HCT116 (cell line): ENCODE results near the gene ZBTB20. TPM values are rescaled to one million over a fixed set of nuclear protein-coding genes. Genes with fewer than 3 reads are reported as not detected.

ENCODE experiments used
- ATAC-seq: fragments of 200-7000 bp; cut with Tn5 transposase; 2 replicates; pipeline ENCODE4 v1.9.1; 2020; ENCODE audit warnings: mild to moderate bottlenecking, moderate library complexity
- BruUV-seq: library from RNA; stranded (reverse); fragments of 400-500 nt; replicated peaks from 2 replicates; lab custom pipeline; 2021; lab: Mats Ljungman, UMichigan
- CTCF ChIA-PET: fragments of 300-600 bp; sonication (Branson Sonifier 250); formaldehyde crosslinking; loops from one replicate; lab custom pipeline; 2021; ENCODE audit warnings: antibody characterized with exemption; lab: Charles Lee
- POLR2A ChIA-PET: fragments of 300-600, 350-600 bp; sonication (Branson Sonifier 250); formaldehyde crosslinking; loops from one replicate; lab custom pipeline; 2021; ENCODE audit warnings: antibody characterized with exemption; lab: Charles Lee
- RAD21 ChIA-PET, 2 experiments: fragments of 300-600 bp; sonication (Branson Sonifier 250); formaldehyde crosslinking; loops; one replicate each; lab custom pipeline; 2023; ENCODE audit warnings: low total read pairs in 2 of 2; ENCODE audit not compliant: uncharacterized antibody in 2 of 2, unreplicated experiment in 2 of 2, low non-redundant PET in 1 of 2; lab: Charles Lee
- DNase-seq: peaks from one replicate; pipeline ENCODE4 v3.0.0-alpha.2; 2010; ENCODE audit warnings: low read depth, low spot score
- H2AFZ ChIP-seq: fragments of 200-600 bp; shearing (Covaris generic), sonication (generic); 2 replicates; pipeline ENCODE4 v1.6.1; 2017; ENCODE audit warnings: low read depth, mixed run types, mixed read lengths, antibody characterized with exemption, low read length; ENCODE audit not compliant: poor library complexity, severe bottlenecking
- H3K27ac ChIP-seq: 2 replicates; pipeline ENCODE4 v1.5.1; 2012; ENCODE audit warnings: low read depth, low read length
- H3K27me3 ChIP-seq: fragments of 200-600 bp; sonication (generic); 2 replicates; pipeline ENCODE4 v1.6.1; 2016; ENCODE audit warnings: mixed run types, low read length, mixed read lengths; ENCODE audit not compliant: insufficient read depth
- H3K36me3 ChIP-seq, 2 experiments: fragments of 200-500 bp in 1 of 2; fragments of 200-600 bp in 1 of 2; sonication (Bioruptor generic) in 1 of 2; sonication (generic) in 1 of 2; 2 replicates each; pipeline versions ENCODE4 v1.5.1 to v1.6.1; 2014 to 2016; ENCODE audit warnings: low read length in 2 of 2, inconsistent platforms in 1 of 2, mixed read lengths in 1 of 2, mixed run types in 1 of 2; ENCODE audit not compliant: insufficient read depth in 2 of 2, control insufficient read depth in 1 of 2
- H3K4me1 ChIP-seq, 2 experiments: fragments of 200-600 bp in 1 of 2; sonication (generic) in 1 of 2; 2 replicates each; pipeline versions ENCODE4 v1.5.1 to v1.6.1; 2012 to 2017; ENCODE audit warnings: low read length in 2 of 2, inconsistent platforms in 1 of 2, mild to moderate bottlenecking in 1 of 2, mixed read lengths in 1 of 2, mixed run types in 1 of 2, moderate library complexity in 1 of 2; ENCODE audit not compliant: insufficient read depth in 2 of 2, control insufficient read depth in 1 of 2
- H3K4me2 ChIP-seq: fragments of 200-600 bp; sonication (generic); 2 replicates; pipeline ENCODE4 v1.6.1; 2017; ENCODE audit warnings: mixed run types, low read length, mixed read lengths
- H3K4me3 ChIP-seq, 2 experiments: fragments of 200-600 bp in 1 of 2; sonication (generic) in 1 of 2; replicated peaks in 1 of 2; 2 replicates each; pipeline ENCODE4 v1.5.1; 2011 to 2016; ENCODE audit warnings: low read length in 2 of 2, control low read depth in 1 of 2, low read depth in 1 of 2, mild to moderate bottlenecking in 1 of 2, mixed read lengths in 1 of 2, mixed run types in 1 of 2
- H3K79me2 ChIP-seq: fragments of 200-600 bp; sonication (generic); 2 replicates; pipeline ENCODE4 v1.6.1; 2017; ENCODE audit warnings: mild to moderate bottlenecking, mixed run types, low read length, moderate library complexity, mixed read lengths; ENCODE audit not compliant: insufficient read depth
- H3K9ac ChIP-seq: fragments of 200-600 bp; sonication (generic); 2 replicates; pipeline ENCODE4 v1.6.1; 2016; ENCODE audit warnings: low read length, mixed read lengths
- H3K9me2 ChIP-seq: fragments of 200-600 bp; sonication (generic), shearing (Covaris generic); 2 replicates; pipeline ENCODE4 v1.6.1; 2017; ENCODE audit warnings: mixed run types, mild to moderate bottlenecking, moderate library complexity; ENCODE audit not compliant: insufficient read depth
- H3K9me3 ChIP-seq, 2 experiments: fragments of 200-500 bp in 1 of 2; fragments of 200-600 bp in 1 of 2; sonication (Bioruptor generic) in 1 of 2; sonication (generic) in 1 of 2; 2 replicates each; pipeline ENCODE4 v1.6.1; 2014 to 2017; ENCODE audit warnings: low read length in 2 of 2, mixed read lengths in 2 of 2, inconsistent platforms in 1 of 2, low read depth in 1 of 2, mild to moderate bottlenecking in 1 of 2, mixed run types in 1 of 2, moderate library complexity in 1 of 2; ENCODE audit not compliant: control insufficient read depth in 1 of 2, insufficient read depth in 1 of 2
- H4K20me1 ChIP-seq: fragments of 200-600 bp; sonication (generic), shearing (Covaris generic); 2 replicates; pipeline ENCODE4 v1.6.1; 2017; ENCODE audit warnings: mixed run types, mild to moderate bottlenecking, moderate library complexity; ENCODE audit not compliant: insufficient read depth
- CBX3 ChIP-seq: IDR thresholded peaks from 2 replicates; pipeline ENCODE4 v1.6.1; 2012; ENCODE audit warnings: low read depth
- EZH2phosphoT487 ChIP-seq: fragments of 200-600 bp; IDR thresholded peaks from 2 replicates; pipeline ENCODE4 v1.6.1; 2018; ENCODE audit warnings: antibody characterized with exemption, borderline replicate concordance
- FOSL1 ChIP-seq: IDR thresholded peaks from 2 replicates; pipeline ENCODE4 v1.6.1; 2012; ENCODE audit warnings: low read depth
- POLR2AphosphoS5 ChIP-seq: IDR thresholded peaks from 2 replicates; pipeline ENCODE4 v1.6.1; 2011; ENCODE audit warnings: mild to moderate bottlenecking, low read depth, low read length, moderate library complexity
- RAD21 ChIP-seq: IDR thresholded peaks from 2 replicates; pipeline ENCODE4 v1.6.1; 2012; ENCODE audit warnings: low read depth, mild to moderate bottlenecking
- SP1 ChIP-seq: IDR thresholded peaks from 2 replicates; pipeline ENCODE4 v1.6.1; 2012; ENCODE audit warnings: low read depth
- SRF ChIP-seq: IDR thresholded peaks from 2 replicates; pipeline ENCODE4 v1.6.1; 2012; ENCODE audit warnings: low read depth
- TCF7L2 ChIP-seq: IDR thresholded peaks from 2 replicates; pipeline ENCODE4 v1.7.0; 2011; ENCODE audit warnings: borderline replicate concordance, inconsistent platforms; ENCODE audit not compliant: insufficient read depth, insufficient read length; ENCODE audit errors: extremely low read depth
- YY1 ChIP-seq: IDR thresholded peaks from 2 replicates; pipeline ENCODE4 v1.6.1; 2011; ENCODE audit warnings: low read length, low read depth, moderate library complexity, mild to moderate bottlenecking; ENCODE audit not compliant: insufficient replicate concordance; ENCODE audit errors: extremely low read depth
- ZFX ChIP-seq: fragments of 450-650 bp; IDR thresholded peaks from 2 replicates; pipeline ENCODE4 v1.6.1; 2017
- intact Hi-C: fragments of 100-400 bp; cut with micrococcal nuclease; formaldehyde crosslinking; loops from 2 replicates; pipeline ENCODE4 v1.10.0; 2022
- total RNA-seq: library from RNA; stranded (reverse); gene quantifications from one replicate; pipeline ENCODE4 v1.2.1, GENCODE V29; 2021; ENCODE audit not compliant: unreplicated experiment
- TF ChIP-seq, protein P1 (sequence below): IDR thresholded peaks from 2 replicates; pipeline ENCODE4 v1.6.1; 2012
- TF ChIP-seq, protein P2 (sequence below): IDR thresholded peaks from 2 replicates; pipeline ENCODE4 v1.6.1; 2011; ENCODE audit warnings: mild to moderate bottlenecking, low read length, moderate library complexity; ENCODE audit not compliant: insufficient replicate concordance; ENCODE audit errors: extremely low read depth
- TF ChIP-seq, protein P3 (sequence below), 3 experiments: fragments of 200-600 bp in 1 of 3; sonication (generic) in 1 of 3; IDR thresholded peaks in 2 of 3; conservative IDR thresholded peaks in 1 of 3; 2 replicates each; pipeline ENCODE4 v1.5.1; 2012 to 2017; ENCODE audit warnings: low read depth in 2 of 3, low read length in 2 of 3, antibody characterized with exemption in 1 of 3, borderline replicate concordance in 1 of 3, control low read depth in 1 of 3, mild to moderate bottlenecking in 1 of 3, mixed read lengths in 1 of 3, mixed run types in 1 of 3, moderate library complexity in 1 of 3; ENCODE audit not compliant: insufficient read depth in 1 of 3
- TF ChIP-seq, protein P4 (sequence below): IDR thresholded peaks from 2 replicates; pipeline ENCODE4 v1.6.1; 2012

ZBTB20 gene
- total RNA-seq, 1 experiment from 2014 or later: 42.1 TPM

DNA sequence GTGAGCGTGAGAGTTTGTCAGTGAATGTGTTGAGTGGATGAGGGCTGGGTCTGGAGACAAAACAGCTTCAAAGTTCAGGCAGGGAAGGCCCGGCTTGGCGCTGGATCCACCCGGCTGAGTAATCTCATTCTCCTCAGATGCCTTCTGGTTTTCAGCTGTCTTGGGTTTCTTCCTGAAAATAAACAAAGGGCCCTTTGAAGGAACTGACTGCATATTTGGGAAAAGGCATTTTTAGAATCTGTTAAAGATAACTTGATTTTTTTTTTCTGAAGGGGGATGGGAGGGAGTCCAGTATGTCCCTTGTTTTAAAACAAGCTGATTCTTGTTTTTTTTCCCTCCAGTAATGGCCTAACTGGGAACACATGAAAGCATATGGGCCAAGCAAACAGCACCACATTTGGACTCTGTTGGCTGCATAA lies 766.8 kb downstream of the ZBTB20 start:
- POLR2A ChIA-PET: no interaction called here

DNA sequence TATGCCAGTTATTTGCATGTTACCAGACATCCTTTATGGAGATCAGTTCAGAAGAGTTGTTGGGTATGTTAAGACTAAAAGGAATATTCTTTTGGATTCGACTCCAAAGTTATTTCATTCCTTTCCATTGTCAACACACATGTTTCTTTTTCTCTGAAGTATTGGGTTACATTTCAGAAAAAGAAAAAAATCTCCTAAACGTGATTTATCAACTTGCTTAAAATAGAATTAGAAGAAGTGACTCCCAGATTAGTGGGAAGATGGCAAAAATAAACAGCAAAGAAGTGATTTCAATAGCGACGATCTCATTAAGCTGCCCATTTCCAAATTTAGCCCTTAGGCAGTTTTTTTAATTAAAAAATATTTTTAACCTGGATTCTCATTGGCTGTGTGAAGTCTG lies 767.8 kb downstream of the ZBTB20 start:
- Histone ChIP-seq H3K9ac (no peak overlapping the region), H4K20me1 (no peaks in the 10 kb centered on the region), H3K27ac (no peak overlapping the region), H3K4me3 (no peak overlapping the region), H3K9me3 (no peaks in the 10 kb centered on the region), H2AFZ (no peak overlapping the region), H3K4me1 (peaks cover 21 to 38% of the 10 kb centered on the region in 2 experiments), H3K27me3 (no peaks in the 10 kb centered on the region), H3K36me3 (peaks cover 2 to 32% of the 10 kb centered on the region in 2 experiments; a peak in 1 of 4 replicates), H3K9me2 (no peaks in the 10 kb centered on the region), H3K79me2 (peaks cover 42% of the 10 kb centered on the region; the same call in 1 of the 2 replicates), H3K4me2 (no peak overlapping the region)
- TSS peak; percentile 4 for BruUV-seq
- ATAC-seq (no peak), DNase-seq (no peak)
- ChIA-PET RAD21 (no interaction called here), POLR2A (no interaction called here), CTCF (no interaction called here)
- intact Hi-C loops: no loop called here
- TF ChIP-seq SP1 (no peak), YY1 (no peak), SRF (no peak), CBX3 (no peak), RAD21 (no peak), TCF7L2 (no peak), POLR2AphosphoS5 (no peak), EZH2phosphoT487 (no peak), ZFX (no peak)
- TF ChIP-seq, protein P1, sequence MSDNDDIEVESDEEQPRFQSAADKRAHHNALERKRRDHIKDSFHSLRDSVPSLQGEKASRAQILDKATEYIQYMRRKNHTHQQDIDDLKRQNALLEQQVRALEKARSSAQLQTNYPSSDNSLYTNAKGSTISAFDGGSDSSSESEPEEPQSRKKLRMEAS: no peak
- TF ChIP-seq, protein P2, sequence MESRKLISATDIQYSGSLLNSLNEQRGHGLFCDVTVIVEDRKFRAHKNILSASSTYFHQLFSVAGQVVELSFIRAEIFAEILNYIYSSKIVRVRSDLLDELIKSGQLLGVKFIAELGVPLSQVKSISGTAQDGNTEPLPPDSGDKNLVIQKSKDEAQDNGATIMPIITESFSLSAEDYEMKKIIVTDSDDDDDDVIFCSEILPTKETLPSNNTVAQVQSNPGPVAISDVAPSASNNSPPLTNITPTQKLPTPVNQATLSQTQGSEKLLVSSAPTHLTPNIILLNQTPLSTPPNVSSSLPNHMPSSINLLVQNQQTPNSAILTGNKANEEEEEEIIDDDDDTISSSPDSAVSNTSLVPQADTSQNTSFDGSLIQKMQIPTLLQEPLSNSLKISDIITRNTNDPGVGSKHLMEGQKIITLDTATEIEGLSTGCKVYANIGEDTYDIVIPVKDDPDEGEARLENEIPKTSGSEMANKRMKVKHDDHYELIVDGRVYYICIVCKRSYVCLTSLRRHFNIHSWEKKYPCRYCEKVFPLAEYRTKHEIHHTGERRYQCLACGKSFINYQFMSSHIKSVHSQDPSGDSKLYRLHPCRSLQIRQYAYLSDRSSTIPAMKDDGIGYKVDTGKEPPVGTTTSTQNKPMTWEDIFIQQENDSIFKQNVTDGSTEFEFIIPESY: no peak
- TF ChIP-seq, protein P3, sequence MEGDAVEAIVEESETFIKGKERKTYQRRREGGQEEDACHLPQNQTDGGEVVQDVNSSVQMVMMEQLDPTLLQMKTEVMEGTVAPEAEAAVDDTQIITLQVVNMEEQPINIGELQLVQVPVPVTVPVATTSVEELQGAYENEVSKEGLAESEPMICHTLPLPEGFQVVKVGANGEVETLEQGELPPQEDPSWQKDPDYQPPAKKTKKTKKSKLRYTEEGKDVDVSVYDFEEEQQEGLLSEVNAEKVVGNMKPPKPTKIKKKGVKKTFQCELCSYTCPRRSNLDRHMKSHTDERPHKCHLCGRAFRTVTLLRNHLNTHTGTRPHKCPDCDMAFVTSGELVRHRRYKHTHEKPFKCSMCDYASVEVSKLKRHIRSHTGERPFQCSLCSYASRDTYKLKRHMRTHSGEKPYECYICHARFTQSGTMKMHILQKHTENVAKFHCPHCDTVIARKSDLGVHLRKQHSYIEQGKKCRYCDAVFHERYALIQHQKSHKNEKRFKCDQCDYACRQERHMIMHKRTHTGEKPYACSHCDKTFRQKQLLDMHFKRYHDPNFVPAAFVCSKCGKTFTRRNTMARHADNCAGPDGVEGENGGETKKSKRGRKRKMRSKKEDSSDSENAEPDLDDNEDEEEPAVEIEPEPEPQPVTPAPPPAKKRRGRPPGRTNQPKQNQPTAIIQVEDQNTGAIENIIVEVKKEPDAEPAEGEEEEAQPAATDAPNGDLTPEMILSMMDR (IDR thresholded peaks at IDR 0.05 in 2 of 3, conservative IDR thresholded peaks at IDR 0.05 in 1 of 3; ENCODE audit: borderline replicate concordance in 1 of 3, insufficient read depth in 1 of 3, low read depth in 2 of 3, low read length in 2 of 3): no peak
- TF ChIP-seq, protein P4, sequence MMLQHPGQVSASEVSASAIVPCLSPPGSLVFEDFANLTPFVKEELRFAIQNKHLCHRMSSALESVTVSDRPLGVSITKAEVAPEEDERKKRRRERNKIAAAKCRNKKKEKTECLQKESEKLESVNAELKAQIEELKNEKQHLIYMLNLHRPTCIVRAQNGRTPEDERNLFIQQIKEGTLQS: no peak

More for the DNA sequence above, 766.8 kb downstream of the ZBTB20 start:
- Histone ChIP-seq H3K9me2 (no peaks in the 10 kb centered on the region), H3K27me3 (no peaks in the 10 kb centered on the region), H3K4me1 (peaks cover 26 to 48% of the 10 kb centered on the region in 2 experiments), H3K27ac (peak overlapping the region; percentile 55; the same call in 1 of the 2 replicates), H3K9me3 (no peaks in the 10 kb centered on the region), H3K36me3 (peaks cover 2 to 34% of the 10 kb centered on the region in 2 experiments; a peak in 1 of 4 replicates), H3K4me3 (no peak overlapping the region), H4K20me1 (no peaks in the 10 kb centered on the region), H2AFZ (no peak overlapping the region), H3K9ac (no peak overlapping the region), H3K4me2 (peak overlapping the region; percentile 37), H3K79me2 (peaks cover 44% of the 10 kb centered on the region; the same call in 1 of the 2 replicates)
- no TSS peak for BruUV-seq
- RAD21 ChIA-PET: no interaction called here
- DNase-seq (peak; percentile 44), ATAC-seq (peak; percentile 64; the same call in 1 of the 2 replicates)
- intact Hi-C loops: loop anchor here (5.0 kb wide), 1 partner anchor 492 kb away; no protein-coding TSS in a partner anchor
- TF ChIP-seq FOSL1 (no peak), SP1 (peak; percentile 49)
- CTCF ChIA-PET: interaction anchor here (1.4 kb wide), 1 partner anchor 38 kb away, joined by 5 read pairs; no protein-coding TSS in a partner anchor
